ENCODE measurements around the gene NFATC3. TPM values are rescaled to one million over a fixed set of nuclear protein-coding genes. Genes with fewer than 3 reads are reported as not detected.

Gene NFATC3
- total RNA-seq, 2 donors from 2014 or later, result 22.5 to 29.3 TPM

- Histone ChIP-seq H3K27me3 (no peaks in the 10 kb centered on the region), H3K9me3 (no peaks in the 10 kb centered on the region), H3K4me1 (peaks cover 9% of the 10 kb centered on the region), H3K36me3 (no peaks in the 10 kb centered on the region), H3K9ac (ENCODE audit: low read depth in 2 of 2, low read length in 2 of 2) (no peak overlapping the region), H3K4me3 (no peak overlapping the region), H3K27ac (no peak overlapping the region)
- TF ChIP-seq CTCF (IDR thresholded peaks at IDR 0.05), result no peak
- DNase-seq, result no peak
- intact Hi-C loops (cut with DNase I), result no loop called here
Measured at GRCh38 chr16:68249371-68249770, 164.2 kb downstream of the NFATC3 start.

GRCh38 chr16:68250951-68251350 lies 165.8 kb downstream of the NFATC3 start:
- Histone ChIP-seq H3K9me3 (no peaks in the 10 kb centered on the region), H3K27me3 (no peaks in the 10 kb centered on the region), H3K4me3 (no peak overlapping the region), H3K27ac (no peak overlapping the region), H3K36me3 (no peaks in the 10 kb centered on the region), H3K4me1 (peaks cover 3% of the 10 kb centered on the region), H3K9ac (ENCODE audit: low read depth in 2 of 2, low read length in 2 of 2) (no peak overlapping the region)
- no peak for DNase-seq
- intact Hi-C loops (cut with DNase I), result no loop called here
- TF ChIP-seq CTCF (IDR thresholded peaks at IDR 0.05), result no peak

GRCh38 chr16:68251832-68252231 lies 166.7 kb downstream of the NFATC3 start:
- Histone ChIP-seq H3K9ac (ENCODE audit: low read depth in 2 of 2, low read length in 2 of 2) (no peak overlapping the region), H3K9me3 (no peaks in the 10 kb centered on the region), H3K27me3 (no peaks in the 10 kb centered on the region), H3K27ac (no peak overlapping the region), H3K4me3 (no peak overlapping the region), H3K36me3 (no peaks in the 10 kb centered on the region), H3K4me1 (no peaks in the 10 kb centered on the region)
- intact Hi-C loops (cut with DNase I), result no loop called here
- DNase-seq, result no peak
- TF ChIP-seq CTCF (IDR thresholded peaks at IDR 0.05), result no peak

- Histone ChIP-seq H3K36me3 (no peaks in the 10 kb centered on the region), H3K27me3 (no peaks in the 10 kb centered on the region), H3K4me3 (no peak overlapping the region), H3K9ac (ENCODE audit: low read depth in 2 of 2, low read length in 2 of 2) (no peak overlapping the region), H3K9me3 (no peaks in the 10 kb centered on the region), H3K27ac (no peak overlapping the region), H3K4me1 (peaks cover 4% of the 10 kb centered on the region)
- intact Hi-C loops (cut with DNase I), result no loop called here
- DNase-seq, result no peak
- no peak for TF ChIP-seq CTCF (IDR thresholded peaks at IDR 0.05)
Measured at GRCh38 chr16:68252383-68252782, 167.2 kb downstream of the NFATC3 start.

GRCh38 chr16:68253721-68254120 lies 168.6 kb downstream of the NFATC3 start:
- Histone ChIP-seq H3K36me3 (no peaks in the 10 kb centered on the region), H3K27ac (no peak overlapping the region), H3K4me3 (no peak overlapping the region), H3K9me3 (no peaks in the 10 kb centered on the region), H3K9ac (ENCODE audit: low read depth in 2 of 2, low read length in 2 of 2) (no peak overlapping the region), H3K4me1 (peaks cover 11% of the 10 kb centered on the region), H3K27me3 (no peaks in the 10 kb centered on the region)
- DNase-seq, result no peak
- intact Hi-C loops (cut with DNase I), result no loop called here
- TF ChIP-seq CTCF (IDR thresholded peaks at IDR 0.05), result no peak

- Histone ChIP-seq H3K36me3 (no peaks in the 10 kb centered on the region), H3K9ac (ENCODE audit: low read depth in 2 of 2, low read length in 2 of 2) (no peak overlapping the region), H3K27me3 (no peaks in the 10 kb centered on the region), H3K4me1 (peaks cover 11% of the 10 kb centered on the region), H3K4me3 (no peak overlapping the region), H3K9me3 (no peaks in the 10 kb centered on the region), H3K27ac (no peak overlapping the region)
- intact Hi-C loops (cut with DNase I), result no loop called here
- no peak for TF ChIP-seq CTCF (IDR thresholded peaks at IDR 0.05)
- no peak for DNase-seq
Measured at GRCh38 chr16:68255712-68256111, 170.5 kb downstream of the NFATC3 start.
